ENCODE data around the gene ERC1.

Gene ERC1

GRCh38 chr12:1410794-1411193, 419.8 kb downstream of the ERC1 start:
- no peak for DNase-seq

- no peak for DNase-seq
Measured at GRCh38 chr12:1413930-1414329, 422.9 kb downstream of the ERC1 start.

GRCh38 chr12:1418144-1418543, 427.1 kb downstream of the ERC1 start:
- DNase-seq, result no peak

GRCh38 chr12:1419849-1420371, 428.9 kb downstream of the ERC1 start:
- no peak for DNase-seq

- no peak for DNase-seq
Measured at GRCh38 chr12:1421091-1421846, 430.2 kb downstream of the ERC1 start.

GRCh38 chr12:1422604-1423315, 431.7 kb downstream of the ERC1 start:
- DNase-seq, result no peak

- DNase-seq, result no peak
Measured at GRCh38 chr12:1424674-1425395, 433.8 kb downstream of the ERC1 start.

GRCh38 chr12:1425396-1425729, 434.3 kb downstream of the ERC1 start:
- no peak for DNase-seq

GRCh38 chr12:1428671-1429070, 437.6 kb downstream of the ERC1 start:
- DNase-seq, result no peak

- no peak for DNase-seq
Measured at GRCh38 chr12:1429980-1430379, 439.0 kb downstream of the ERC1 start.

- no peak for DNase-seq
Measured at GRCh38 chr12:1434296-1434955, 443.4 kb downstream of the ERC1 start.

- no peak for DNase-seq
Measured at GRCh38 chr12:1435044-1435443, 444.0 kb downstream of the ERC1 start.

- DNase-seq, result no peak
Measured at GRCh38 chr12:1435456-1435855, 444.4 kb downstream of the ERC1 start.

- DNase-seq, result no peak
Measured at GRCh38 chr12:1436015-1436414, 445.0 kb downstream of the ERC1 start.

- DNase-seq, result no peak
Measured at GRCh38 chr12:1436981-1437380, 446.0 kb downstream of the ERC1 start.

- peak in 1 of 14 donors; percentile 14 for DNase-seq
Measured at GRCh38 chr12:1439201-1439600, 448.2 kb downstream of the ERC1 start.

- DNase-seq, result peak in 1 of 14 donors; percentile 14
Measured at GRCh38 chr12:1439687-1440086, 448.7 kb downstream of the ERC1 start.

GRCh38 chr12:1443421-1444141, 452.6 kb downstream of the ERC1 start:
- DNase-seq, result no peak

GRCh38 chr12:1444142-1444516, 453.1 kb downstream of the ERC1 start:
- no peak for DNase-seq

GRCh38 chr12:1445807-1446206, 454.8 kb downstream of the ERC1 start:
- no peak for DNase-seq

GRCh38 chr12:1448336-1448735, 457.3 kb downstream of the ERC1 start:
- DNase-seq, result no peak

- DNase-seq, result no peak
Measured at GRCh38 chr12:1453810-1454209, 462.8 kb downstream of the ERC1 start.

All from C1 segment of cervical spinal cord (tissue), 14 donors.